ENCODE measurements around the gene DNAH9. TPM values are rescaled to one million over a fixed set of nuclear protein-coding genes. Genes with fewer than 3 reads are reported as not detected.

Gene DNAH9
- total and polyA plus RNA-seq, 2 of the 8 experiments (the other 6 are each of a cell fraction or from before 2014, with no cell fraction given), result 0.21 to 0.86 TPM

DNA sequence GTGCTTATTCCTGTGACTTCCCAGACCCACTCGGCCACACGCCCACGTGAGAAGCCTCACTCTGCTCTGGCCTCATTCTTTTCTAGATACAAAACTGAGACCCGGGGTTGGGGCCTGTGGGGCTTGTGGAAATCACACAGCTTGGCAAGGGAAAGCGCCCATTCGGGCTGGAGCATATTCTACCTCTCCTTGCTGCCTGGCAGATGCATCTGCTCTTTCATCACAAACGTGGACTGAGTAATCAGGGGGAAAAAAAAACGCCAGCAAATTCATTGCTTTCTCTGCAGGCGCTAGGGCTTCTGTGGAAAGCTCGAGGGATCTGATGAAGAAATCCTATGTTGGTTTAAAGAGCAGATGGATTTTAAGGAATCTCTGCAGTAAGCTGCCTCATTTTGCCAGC, 44.4 kb downstream of the DNAH9 start (continued):
- TF ChIP-seq CHD7 (IDR thresholded peaks at IDR 0.05; ENCODE audit: insufficient replicate concordance, low read length) (no peak), KDM4A (IDR thresholded peaks at IDR 0.05; ENCODE audit: low read depth, low read length, severe bottlenecking) (no peak), NANOG (IDR thresholded peaks at IDR 0.05; ENCODE audit: insufficient read depth, low read depth, low read length, poor library complexity, severe bottlenecking) (no peak), POLR2A (IDR thresholded peaks at IDR 0.05; ENCODE audit: control extremely low read depth in 1 of 2, low read depth in 2 of 2, low read length in 2 of 2) (no peak), SP2 (IDR thresholded peaks at IDR 0.05; ENCODE audit: low read length) (no peak)

Data from H1 (cell line).